ENCODE measurements around the gene PARP9.

Gene PARP9

GRCh38 chr3:122564155-122564912 is at the start of gene PARP9, which contains the start of gene DTX3L:
Gene PARP9 (minus strand): TSS chr3:122564300. CDS start chr3:122559620, 4,680 bp downstream.
Gene DTX3L (plus strand): TSS chr3:122564338. CDS start chr3:122564427, 89 bp downstream.
- DNase-seq (ENCODE audit: low spot score): peak; percentile 73

- DNase-seq (ENCODE audit: low spot score): no peak
These were observed 48.6 kb upstream of the PARP9 start for GRCh38 chr3:122612696-122613095.

GRCh38 chr3:122609798-122610559 is 45.9 kb upstream of the PARP9 start:
- no peak for DNase-seq (ENCODE audit: low spot score)

- DNase-seq (ENCODE audit: low spot score): no peak
These were observed 44.8 kb upstream of the PARP9 start for GRCh38 chr3:122608916-122609315.

GRCh38 chr3:122606330-122606729 is 42.2 kb upstream of the PARP9 start:
- DNase-seq (ENCODE audit: low spot score): no peak

GRCh38 chr3:122603056-122603455 is 39.0 kb upstream of the PARP9 start:
- DNase-seq (ENCODE audit: low spot score): no peak

GRCh38 chr3:122602011-122602710 is 38.1 kb upstream of the PARP9 start:
- no peak for DNase-seq (ENCODE audit: low spot score)

- no peak for DNase-seq (ENCODE audit: low spot score)
These were observed 34.5 kb upstream of the PARP9 start for GRCh38 chr3:122598556-122598955.

GRCh38 chr3:122598151-122598550 is 34.1 kb upstream of the PARP9 start:
- no peak for DNase-seq (ENCODE audit: low spot score)

- DNase-seq (ENCODE audit: low spot score): no peak
These were observed 29.9 kb upstream of the PARP9 start for GRCh38 chr3:122594025-122594424.

GRCh38 chr3:122590610-122591009 is 26.5 kb upstream of the PARP9 start:
- no peak for DNase-seq (ENCODE audit: low spot score)

- no peak for DNase-seq (ENCODE audit: low spot score)
These were observed 25.2 kb upstream of the PARP9 start for GRCh38 chr3:122589297-122589696.

- DNase-seq (ENCODE audit: low spot score): no peak
These were observed 23.5 kb upstream of the PARP9 start for GRCh38 chr3:122587572-122587971.

- DNase-seq (ENCODE audit: low spot score): no peak
These were observed 22.8 kb upstream of the PARP9 start for GRCh38 chr3:122586773-122587485.

GRCh38 chr3:122586098-122586497 is 22.0 kb upstream of the PARP9 start:
- DNase-seq (ENCODE audit: low spot score): no peak

- DNase-seq (ENCODE audit: low spot score): no peak
These were observed 18.3 kb upstream of the PARP9 start for GRCh38 chr3:122582390-122582789.

- no peak for DNase-seq (ENCODE audit: low spot score)
These were observed 17.5 kb upstream of the PARP9 start for GRCh38 chr3:122581622-122582021.

GRCh38 chr3:122580470-122580869 is 16.4 kb upstream of the PARP9 start:
- DNase-seq (ENCODE audit: low spot score): no peak

GRCh38 chr3:122578069-122578740 is 14.1 kb upstream of the PARP9 start:
- no peak for DNase-seq (ENCODE audit: low spot score)

GRCh38 chr3:122577409-122578031 is 13.4 kb upstream of the PARP9 start, which contains the start of gene PARP15:
Gene PARP15 (plus strand): TSS chr3:122577650. CDS start chr3:122577668, 18 bp downstream.
- no peak for DNase-seq (ENCODE audit: low spot score)

Data from globus pallidus (tissue), 1 donor.